DOHH2 (cell line): ENCODE results near the gene ZNF319.

Experiments used
- CTCF ChIP-seq: fragments of 200-600 bp; sonication (generic); IDR thresholded peaks from one replicate; pipeline ENCODE4 v1.5.1; 2014; ENCODE audit warnings: antibody characterized with exemption, mild to moderate bottlenecking, low read depth, low read length; ENCODE audit not compliant: poor library complexity, severe bottlenecking
- EZH2phosphoT487 ChIP-seq: fragments of 200-600 bp; sonication (generic); IDR thresholded peaks from 2 replicates; pipeline ENCODE4 v1.6.1; 2017; ENCODE audit warnings: borderline replicate concordance, mild to moderate bottlenecking, antibody characterized with exemption, low read length, moderate library complexity, mixed read lengths

- TF ChIP-seq CTCF (no peak), EZH2phosphoT487 (no peak)
These were observed 52.4 kb downstream of the ZNF319 start for GRCh38 chr16:57948027-57948426.
